ENCODE measurements around the gene UGT2A3.
"Not testable (repeated sequence)": the region's sequence is repeated elsewhere in the genome, so short reads cannot be mapped to it uniquely, and the experiment has no call there.

Gene UGT2A3

GRCh38 chr4:68951078-68951805, at the start of gene UGT2A3:
Gene UGT2A3, minus strand, starts transcription at chr4:68951804. Its CDS starts 44 bp downstream, at chr4:68951760.
- no peak for DNase-seq (ENCODE audit: low read depth)

GRCh38 chr4:68997040-68997439, 45.4 kb upstream of the UGT2A3 start:
- no peak for DNase-seq (ENCODE audit: low read depth)

- no peak for DNase-seq (ENCODE audit: low read depth)
These were observed 43.7 kb upstream of the UGT2A3 start for GRCh38 chr4:68995292-68995691.

GRCh38 chr4:68987007-68987406, 35.4 kb upstream of the UGT2A3 start:
- DNase-seq (ENCODE audit: low read depth), result no peak

GRCh38 chr4:68985442-68985841, 33.8 kb upstream of the UGT2A3 start:
- DNase-seq (ENCODE audit: low read depth), result no peak

GRCh38 chr4:68984947-68985346, 33.3 kb upstream of the UGT2A3 start:
- DNase-seq (ENCODE audit: low read depth), result no peak

- no peak for DNase-seq (ENCODE audit: low read depth)
These were observed 11.8 kb upstream of the UGT2A3 start for GRCh38 chr4:68963374-68963773.

GRCh38 chr4:68962868-68963267, 11.3 kb upstream of the UGT2A3 start:
- DNase-seq (ENCODE audit: low read depth), result no peak

GRCh38 chr4:68960294-68961163, 8.9 kb upstream of the UGT2A3 start:
- no peak for DNase-seq (ENCODE audit: low read depth)

GRCh38 chr4:68959085-68959484, 7.5 kb upstream of the UGT2A3 start:
- not testable (repeated sequence) for DNase-seq (ENCODE audit: low read depth)

GRCh38 chr4:68954126-68954525, 2.5 kb upstream of the UGT2A3 start:
- DNase-seq (ENCODE audit: low read depth), result no peak

- DNase-seq (ENCODE audit: low read depth), result no peak
These were observed 1.5 kb upstream of the UGT2A3 start for GRCh38 chr4:68953056-68953596.

- DNase-seq (ENCODE audit: low read depth), result no peak
These were observed 392 bp upstream of the UGT2A3 start for GRCh38 chr4:68951806-68952585.

- DNase-seq (ENCODE audit: low read depth), result no peak
These were observed 1.6 kb downstream of the UGT2A3 start for GRCh38 chr4:68950033-68950432.

GRCh38 chr4:68948985-68949384, 2.6 kb downstream of the UGT2A3 start:
- no peak for DNase-seq (ENCODE audit: low read depth)

- DNase-seq (ENCODE audit: low read depth), result no peak
These were observed 3.4 kb downstream of the UGT2A3 start for GRCh38 chr4:68948044-68948743.

GRCh38 chr4:68929076-68929737, 22.4 kb downstream of the UGT2A3 start:
- DNase-seq (ENCODE audit: low read depth), result no peak

- DNase-seq (ENCODE audit: low read depth), result no peak
These were observed 24.4 kb downstream of the UGT2A3 start for GRCh38 chr4:68927165-68927564.

GRCh38 chr4:68922202-68922601, 29.4 kb downstream of the UGT2A3 start:
- DNase-seq (ENCODE audit: low read depth), result not testable (repeated sequence)

GRCh38 chr4:68921051-68921450, 30.6 kb downstream of the UGT2A3 start:
- no peak for DNase-seq (ENCODE audit: low read depth)

GRCh38 chr4:68917016-68917415, 34.6 kb downstream of the UGT2A3 start:
- DNase-seq (ENCODE audit: low read depth), result no peak

All from HS-5 (cell line).